22Rv1 (cell line): ENCODE measurements around the gene DNASE1.

Experiments
- H3K27ac ChIP-seq: fragments of 450-650 bp; 2 replicates; pipeline ENCODE4 v1.5.1; 2017
- CTCF ChIP-seq: fragments of 450-650 bp; IDR thresholded peaks from 2 replicates; pipeline ENCODE4 v1.5.1; 2017; ENCODE audit warnings: mild to moderate bottlenecking
- ZFX ChIP-seq: fragments of 450-650 bp; IDR thresholded peaks from 2 replicates; pipeline ENCODE4 v1.6.1; 2017; ENCODE audit warnings: antibody characterized with exemption, borderline replicate concordance

DNASE1 gene

GRCh38 chr16:3625911-3626732, 28.4 kb upstream of the DNASE1 start:
- no peak overlapping the region for H3K27ac ChIP-seq
- TF ChIP-seq ZFX: no peak
- TF ChIP-seq CTCF: no peak

- peak overlapping the region; percentile 26; the same call in 1 of the 2 replicates for H3K27ac ChIP-seq
These were observed 17.0 kb upstream of the DNASE1 start for GRCh38 chr16:3637371-3637923.

GRCh38 chr16:3638916-3639644, 15.4 kb upstream of the DNASE1 start:
- H3K27ac ChIP-seq: no peak overlapping the region; the same call in 1 of the 2 replicates
- TF ChIP-seq CTCF: no peak
- TF ChIP-seq ZFX: no peak

More at GRCh38 chr16:3637371-3637923, 17.0 kb upstream of the DNASE1 start:
- TF ChIP-seq ZFX (no peak), CTCF (no peak)

- H3K27ac ChIP-seq: no peak overlapping the region; the same call in 1 of the 2 replicates
- TF ChIP-seq ZFX (no peak), CTCF (no peak)
These were observed 14.3 kb upstream of the DNASE1 start for GRCh38 chr16:3640207-3640606.

- TF ChIP-seq CTCF: no peak
- no peak for TF ChIP-seq ZFX
These were observed 13.6 kb upstream of the DNASE1 start for GRCh38 chr16:3640632-3641501.

GRCh38 chr16:3641801-3642396, 12.6 kb upstream of the DNASE1 start:
- peak overlapping the region; percentile 95 for H3K27ac ChIP-seq
- TF ChIP-seq CTCF: no peak
- no peak for TF ChIP-seq ZFX

More at GRCh38 chr16:3640632-3641501, 13.6 kb upstream of the DNASE1 start:
- H3K27ac ChIP-seq: no peak overlapping the region; the same call in 1 of the 2 replicates
